ENCODE results near the gene WDR70.

The WDR70 gene

GRCh38 chr5:37694867-37695266 lies 315.7 kb downstream of the WDR70 start:
- no peak for DNase-seq

DNA sequence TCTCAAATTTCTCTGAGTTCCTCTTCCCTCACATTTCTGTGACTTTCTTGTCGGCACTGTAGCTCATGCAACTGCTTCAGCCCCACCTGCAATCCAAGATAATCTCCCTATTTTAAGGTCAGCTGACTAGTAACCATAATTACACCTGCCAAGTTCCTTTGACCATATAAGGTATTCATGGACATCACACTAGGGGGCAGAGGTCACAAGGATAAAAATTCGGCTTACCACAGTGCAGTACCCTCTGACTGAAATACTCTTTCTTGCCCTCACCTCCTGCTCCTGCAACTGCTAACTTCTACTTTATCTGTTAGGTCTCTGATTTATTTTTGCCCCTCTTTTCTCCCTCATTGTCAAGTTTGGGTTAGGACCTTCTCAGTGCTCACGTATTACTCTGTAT lies 316.5 kb downstream of the WDR70 start:
- no peak for DNase-seq

GRCh38 chr5:37696190-37697021 lies 317.3 kb downstream of the WDR70 start:
- no peak for DNase-seq

DNA sequence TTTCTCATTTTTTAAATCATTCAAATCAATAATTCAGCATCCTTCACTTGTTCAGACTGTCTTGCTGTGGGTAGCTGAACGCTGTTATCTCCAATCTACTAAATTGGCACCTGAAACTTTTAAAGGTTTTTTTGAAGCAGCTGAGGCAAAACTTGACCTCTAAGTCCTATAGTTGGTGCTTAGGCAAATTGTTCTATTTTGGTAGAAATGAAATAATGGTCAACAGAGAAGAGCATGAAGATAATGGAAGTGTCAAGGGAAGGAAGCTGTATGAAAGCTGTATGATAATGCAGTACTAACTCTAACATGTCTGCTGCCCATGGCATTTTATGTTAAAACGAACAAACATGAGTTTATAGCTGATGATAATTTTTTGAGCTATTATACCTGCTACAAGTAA lies 322.8 kb downstream of the WDR70 start:
- no peak for DNase-seq

DNA sequence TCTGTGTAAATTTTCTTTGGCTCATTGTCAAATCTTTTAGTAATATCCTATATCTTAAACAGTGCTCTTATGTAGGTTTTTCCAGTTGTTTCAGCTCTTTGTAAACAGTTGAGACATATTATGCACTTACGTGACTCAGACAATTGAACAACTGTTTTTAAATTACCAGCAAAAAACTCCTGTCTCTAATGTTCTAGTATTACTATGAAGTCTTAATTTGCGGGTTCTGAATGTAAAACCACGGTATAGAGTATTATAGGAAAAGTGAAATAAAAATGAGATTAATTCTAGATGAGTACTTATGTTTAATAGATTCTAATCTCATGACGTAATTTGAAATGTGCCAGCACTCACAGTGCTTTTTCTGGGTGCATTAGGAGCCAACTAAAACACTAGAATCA lies 324.7 kb downstream of the WDR70 start:
- DNase-seq = no peak

DNA sequence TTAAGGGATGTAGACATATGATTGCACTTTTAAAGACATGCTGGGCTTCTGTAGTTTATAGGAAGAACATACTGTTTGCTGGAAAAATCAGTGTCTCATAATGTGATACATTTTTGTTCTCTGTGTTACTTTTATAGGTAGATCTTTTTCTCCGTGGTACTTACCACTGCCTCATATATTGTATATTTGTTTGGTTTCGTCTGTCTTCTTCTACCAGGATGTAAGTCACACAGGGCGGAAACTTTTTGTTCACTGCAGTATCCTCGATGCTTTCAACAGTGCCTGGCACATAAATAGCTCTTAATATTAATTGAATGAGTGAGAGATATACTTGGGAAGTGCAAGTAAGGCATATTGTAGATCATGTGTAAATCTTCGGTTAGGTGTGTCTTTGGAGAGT lies 325.3 kb downstream of the WDR70 start:
- no peak for DNase-seq

DNA sequence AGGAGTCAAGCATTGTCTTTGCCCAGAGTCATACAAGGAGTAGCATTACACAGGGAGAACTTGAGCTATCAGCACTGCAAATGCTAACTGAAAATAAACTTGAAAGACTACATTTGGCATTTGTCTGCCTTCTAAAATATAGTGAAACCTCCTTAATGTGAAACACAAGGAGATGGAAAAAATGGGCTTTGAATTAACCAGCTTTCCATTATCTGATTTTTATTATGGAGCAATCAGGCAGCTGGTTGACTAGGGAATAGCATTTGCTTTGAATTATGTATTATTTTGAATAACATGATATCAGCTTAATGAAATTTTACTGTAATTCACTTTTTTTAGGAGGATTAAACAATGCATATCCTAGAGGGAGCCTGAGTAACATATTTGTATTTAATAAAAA lies 329.9 kb downstream of the WDR70 start:
- no peak for DNase-seq

DNA sequence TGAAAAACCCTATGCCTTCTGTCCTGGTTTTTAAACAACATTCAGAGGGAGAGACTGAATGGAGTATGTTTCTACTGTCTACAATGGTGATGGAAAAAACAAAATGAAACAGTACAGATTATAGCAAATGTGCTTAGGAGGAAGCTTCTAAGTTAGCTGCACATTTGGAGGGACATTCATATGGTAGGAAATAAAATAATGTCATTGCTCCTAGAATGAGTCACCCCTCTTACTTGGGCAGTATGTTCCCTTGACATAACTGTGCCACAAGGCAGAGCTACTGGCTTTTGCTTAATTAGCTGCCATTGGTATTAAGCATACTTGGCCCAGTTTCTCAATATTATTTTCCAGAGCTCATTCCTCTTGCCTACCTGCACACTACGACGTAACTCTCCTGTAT lies 331.8 kb downstream of the WDR70 start:
- DNase-seq = no peak

- DNase-seq = no peak
These were observed 333.6 kb downstream of the WDR70 start for GRCh38 chr5:37712750-37713149.

- DNase-seq = no peak
These were observed 335.6 kb downstream of the WDR70 start for GRCh38 chr5:37714756-37715155.

- DNase-seq = no peak
These were observed 336.2 kb downstream of the WDR70 start for GRCh38 chr5:37715361-37715760.

GRCh38 chr5:37715992-37716391 lies 336.9 kb downstream of the WDR70 start:
- DNase-seq = no peak

- DNase-seq = no peak
These were observed 337.3 kb downstream of the WDR70 start for GRCh38 chr5:37716405-37716804.

DNA sequence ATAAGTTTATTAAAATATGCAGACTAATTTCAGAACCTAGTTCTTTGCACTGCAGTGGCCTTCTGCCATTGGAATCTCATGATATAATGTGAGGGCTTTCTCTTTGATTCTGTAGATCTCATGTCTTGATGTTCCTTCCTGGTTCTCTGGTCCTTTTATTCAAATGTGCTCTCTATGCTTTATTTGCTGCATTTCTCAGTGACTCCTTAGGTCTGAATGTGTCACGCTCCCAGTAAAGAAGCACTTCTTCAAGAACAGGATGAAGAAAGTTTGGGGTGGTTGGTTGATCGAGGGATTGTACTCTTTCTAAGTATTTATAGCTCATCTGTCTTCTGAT lies 338.1 kb downstream of the WDR70 start:
- no peak for DNase-seq

GRCh38 chr5:37717613-37718431 lies 338.7 kb downstream of the WDR70 start:
- DNase-seq = no peak

DNA sequence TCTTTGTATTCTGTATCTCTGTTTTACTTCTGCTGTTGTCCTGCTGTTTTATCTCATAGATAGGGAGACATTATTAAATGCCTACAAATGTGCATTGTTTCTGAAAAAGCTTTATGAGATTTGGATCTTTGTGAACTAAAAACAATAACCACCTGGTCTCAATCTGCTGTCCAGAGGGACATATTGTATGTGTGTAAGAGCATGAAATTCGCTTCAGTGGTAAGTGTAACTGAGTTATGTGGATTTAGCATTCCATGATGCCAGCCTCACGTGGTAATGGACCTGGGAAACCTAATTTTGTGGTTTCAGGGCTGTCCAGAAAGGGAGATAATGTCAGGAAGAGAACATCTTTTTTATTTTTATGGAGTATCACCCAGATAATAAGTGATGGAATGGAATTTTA lies 341.4 kb downstream of the WDR70 start:
- no peak for DNase-seq

DNA sequence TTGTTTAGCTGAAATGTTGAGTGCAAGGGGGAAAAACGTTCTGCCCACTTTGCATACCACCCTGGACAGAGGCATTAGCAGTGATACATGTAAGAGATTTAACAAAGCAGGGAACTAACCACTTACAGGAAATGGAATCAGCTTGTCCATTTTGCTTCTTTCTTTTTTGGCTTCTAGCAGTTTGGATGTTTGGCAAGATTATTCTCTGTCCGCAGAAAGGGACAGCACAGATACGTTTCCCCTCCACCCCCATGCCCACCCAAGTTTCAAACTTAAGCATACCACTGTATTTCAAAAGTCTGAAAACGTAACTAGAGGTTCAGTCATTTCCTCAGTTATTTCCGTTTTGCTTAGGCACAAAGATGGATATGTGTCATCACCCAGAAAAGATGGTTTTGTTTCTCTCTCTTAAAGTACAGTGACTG lies 342.3 kb downstream of the WDR70 start:
- no peak for DNase-seq

- DNase-seq = peak; percentile 4 to 8
These were observed 343.4 kb downstream of the WDR70 start for GRCh38 chr5:37722236-37723161.

GRCh38 chr5:37723162-37723961 lies 344.2 kb downstream of the WDR70 start:
- no peak for DNase-seq

- DNase-seq = no peak
These were observed 345.4 kb downstream of the WDR70 start for GRCh38 chr5:37724395-37725125.

DNA sequence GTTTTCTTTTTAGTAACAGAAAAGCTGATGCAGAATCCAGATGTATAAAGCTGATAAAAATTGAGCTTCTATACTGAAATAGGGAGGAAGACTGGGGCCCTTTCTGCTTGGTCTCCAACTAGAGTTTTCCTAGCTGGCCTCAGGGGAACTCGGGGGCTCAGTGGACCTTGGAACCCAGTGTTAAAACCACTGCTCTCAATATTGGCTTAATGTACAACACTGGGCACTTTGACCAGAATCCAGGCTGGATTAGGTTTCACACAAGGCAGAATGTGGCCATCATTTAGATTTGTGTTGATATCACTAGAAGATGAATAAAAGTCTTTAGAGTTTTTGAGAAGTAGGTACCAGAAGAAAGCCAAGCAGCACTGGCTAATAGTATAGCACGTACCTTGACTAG lies 346.1 kb downstream of the WDR70 start:
- no peak for DNase-seq

GRCh38 chr5:37727238-37727637 lies 348.1 kb downstream of the WDR70 start:
- DNase-seq = no peak

Measured in activated CD4-positive, alpha-beta T cell treated with anti-CD3 and anti-CD28 coated beads for 4 hours (primary cell).